ENCODE measurements around the gene SIGLEC1.

DNA sequence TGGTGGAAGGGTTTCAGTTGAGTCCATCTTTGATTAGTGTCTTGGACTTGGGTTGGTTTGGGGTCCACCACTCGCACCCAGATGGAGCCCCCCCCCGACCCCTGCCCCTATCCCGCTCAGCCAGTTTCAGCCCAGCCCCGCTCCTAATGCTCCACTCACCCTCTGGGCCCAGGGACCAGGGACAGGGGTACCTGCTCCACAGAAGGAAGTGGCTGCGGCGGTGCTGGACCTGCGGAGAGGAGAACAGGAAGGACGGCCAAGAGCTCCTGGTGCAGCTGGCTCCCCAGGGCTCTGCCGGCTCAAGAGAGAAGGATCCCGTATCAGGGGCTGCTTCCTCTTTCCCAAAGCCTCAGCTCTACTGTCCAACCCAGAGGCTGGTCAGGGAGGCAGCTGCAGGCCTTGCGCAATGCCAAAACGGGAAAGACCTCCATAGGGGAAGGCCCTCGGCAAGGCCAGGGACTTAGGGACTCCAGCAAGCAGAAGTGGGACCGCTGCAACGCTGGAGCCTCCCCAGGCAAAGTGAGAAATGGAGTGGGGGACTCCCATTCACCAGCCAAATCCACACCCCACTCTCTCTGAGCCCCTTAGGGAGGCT lies at the start of gene SIGLEC1:
- TF ChIP-seq CTCF (conservative IDR thresholded peaks at IDR 0.05; ENCODE audit: low read depth, low read length) (no peak), RAD21 (IDR thresholded peaks at IDR 0.05; ENCODE audit: low read length) (no peak), POLR2A (IDR thresholded peaks at IDR 0.05; ENCODE audit: low read depth, low read length) (no peak), CEBPB (IDR thresholded peaks at IDR 0.05; ENCODE audit: low read depth, low read length) (peak; percentile 74; the same call in 1 of the 2 replicates), BHLHE40 (IDR thresholded peaks at IDR 0.05; ENCODE audit: low read depth, low read length) (no peak), MAZ (IDR thresholded peaks at IDR 0.05; ENCODE audit: borderline replicate concordance, low read depth, low read length) (no peak)
- TF ChIP-seq, protein P1, sequence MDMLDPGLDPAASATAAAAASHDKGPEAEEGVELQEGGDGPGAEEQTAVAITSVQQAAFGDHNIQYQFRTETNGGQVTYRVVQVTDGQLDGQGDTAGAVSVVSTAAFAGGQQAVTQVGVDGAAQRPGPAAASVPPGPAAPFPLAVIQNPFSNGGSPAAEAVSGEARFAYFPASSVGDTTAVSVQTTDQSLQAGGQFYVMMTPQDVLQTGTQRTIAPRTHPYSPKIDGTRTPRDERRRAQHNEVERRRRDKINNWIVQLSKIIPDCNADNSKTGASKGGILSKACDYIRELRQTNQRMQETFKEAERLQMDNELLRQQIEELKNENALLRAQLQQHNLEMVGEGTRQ (IDR thresholded peaks at IDR 0.05; ENCODE audit: low read depth, low read length) = no peak

Measured in IMR-90 (cell line).